MM.1S (cell line): ENCODE data around the gene CTCF.

Experiments
- EZH2 ChIP-seq: fragments of 300-600 bp; sonication (generic); optimal IDR thresholded peaks from 2 replicates; pipeline ENCODE3; 2017; ENCODE audit warnings: low read depth, mild to moderate bottlenecking, antibody characterized with exemption, low read length, mixed read lengths
- EZH2phosphoT487 ChIP-seq: fragments of 300-600 bp; sonication (generic); IDR thresholded peaks from 2 replicates; pipeline ENCODE4 v1.6.1; 2018; ENCODE audit warnings: antibody characterized with exemption, low read length
- TF ChIP-seq, protein P1 (sequence below): fragments of 300-600 bp; sonication (generic); IDR thresholded peaks from 2 replicates; pipeline ENCODE4 v1.5.1; 2016; ENCODE audit warnings: antibody characterized with exemption, low read length, mixed read lengths

DNA sequence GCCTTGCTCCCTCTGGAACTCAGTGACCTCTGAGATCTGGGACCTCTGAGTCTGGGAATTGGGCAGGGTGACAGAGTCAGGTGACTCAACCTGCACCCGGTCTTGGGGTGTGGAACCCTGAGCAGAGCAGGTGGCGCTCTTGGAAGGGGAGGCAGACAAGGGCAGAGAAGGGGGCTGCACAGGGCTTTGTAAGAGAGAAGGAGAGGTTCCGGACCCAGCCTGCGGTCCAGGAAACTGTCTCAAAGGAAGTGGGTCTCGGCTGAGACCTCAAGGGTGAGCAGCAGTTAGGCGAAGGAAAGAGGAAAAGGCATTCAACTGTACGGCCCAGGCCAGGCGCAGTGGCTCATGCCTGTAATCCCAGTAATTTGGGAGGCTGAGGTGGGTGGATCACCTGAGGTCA lies 43.6 kb upstream of the CTCF start:
- TF ChIP-seq, protein P1, sequence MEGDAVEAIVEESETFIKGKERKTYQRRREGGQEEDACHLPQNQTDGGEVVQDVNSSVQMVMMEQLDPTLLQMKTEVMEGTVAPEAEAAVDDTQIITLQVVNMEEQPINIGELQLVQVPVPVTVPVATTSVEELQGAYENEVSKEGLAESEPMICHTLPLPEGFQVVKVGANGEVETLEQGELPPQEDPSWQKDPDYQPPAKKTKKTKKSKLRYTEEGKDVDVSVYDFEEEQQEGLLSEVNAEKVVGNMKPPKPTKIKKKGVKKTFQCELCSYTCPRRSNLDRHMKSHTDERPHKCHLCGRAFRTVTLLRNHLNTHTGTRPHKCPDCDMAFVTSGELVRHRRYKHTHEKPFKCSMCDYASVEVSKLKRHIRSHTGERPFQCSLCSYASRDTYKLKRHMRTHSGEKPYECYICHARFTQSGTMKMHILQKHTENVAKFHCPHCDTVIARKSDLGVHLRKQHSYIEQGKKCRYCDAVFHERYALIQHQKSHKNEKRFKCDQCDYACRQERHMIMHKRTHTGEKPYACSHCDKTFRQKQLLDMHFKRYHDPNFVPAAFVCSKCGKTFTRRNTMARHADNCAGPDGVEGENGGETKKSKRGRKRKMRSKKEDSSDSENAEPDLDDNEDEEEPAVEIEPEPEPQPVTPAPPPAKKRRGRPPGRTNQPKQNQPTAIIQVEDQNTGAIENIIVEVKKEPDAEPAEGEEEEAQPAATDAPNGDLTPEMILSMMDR: no peak
- TF ChIP-seq EZH2 (no peak), EZH2phosphoT487 (no peak)
